OCI-M2 (cell line): ENCODE results near the gene ING4.

ENCODE experiments used
- DNase-seq: peaks from one replicate; lab custom pipeline; 2025; ENCODE audit not compliant: unreplicated experiment; lab: John Stamatoyannopoulos, UW

The ING4 gene

DNA sequence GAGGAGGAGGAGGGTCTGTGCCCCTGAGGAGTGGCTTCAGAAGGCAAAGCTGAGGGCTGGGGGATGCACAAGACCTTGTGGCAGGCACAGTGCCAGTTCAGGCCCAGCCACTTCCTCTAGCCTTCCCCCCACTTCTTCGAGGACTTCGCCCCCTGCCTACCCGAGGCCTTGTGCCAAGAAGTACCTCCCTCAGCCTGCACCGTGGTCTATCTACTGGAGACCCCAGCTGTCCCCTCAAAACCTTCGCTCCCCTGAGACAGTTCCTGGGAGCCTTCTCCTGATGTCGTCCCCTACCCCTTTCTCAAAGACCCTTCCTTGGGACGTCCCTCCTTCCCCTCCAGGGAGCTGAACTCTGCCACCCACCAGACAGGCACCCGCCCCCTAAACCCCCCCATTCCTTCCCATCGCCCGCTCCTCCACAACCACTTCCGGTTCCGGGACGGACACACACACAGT is 25.7 kb upstream of the ING4 start:
- no peak for DNase-seq

DNA sequence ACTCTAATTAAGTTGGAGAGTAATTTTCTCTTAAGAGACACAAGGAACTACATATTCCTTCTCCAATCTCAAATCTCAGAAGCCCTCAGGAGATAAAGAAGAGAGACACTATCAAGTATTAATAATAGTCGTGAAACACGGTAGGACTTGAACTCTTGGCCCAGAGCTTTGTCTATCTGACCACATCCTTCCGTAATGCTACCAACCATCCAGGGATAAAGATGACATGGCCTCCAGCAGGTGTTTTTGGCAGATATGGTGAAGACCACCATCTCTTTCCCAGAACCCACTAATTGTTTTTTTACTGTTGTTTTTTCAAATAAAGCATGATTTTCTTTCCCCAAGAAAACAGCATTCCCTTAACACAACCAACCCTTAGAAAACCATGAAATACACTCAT is 22.9 kb upstream of the ING4 start:
- no peak for DNase-seq

- no peak for DNase-seq
These were observed 21.7 kb upstream of the ING4 start for GRCh38 chr12:6684609-6685008.

DNA sequence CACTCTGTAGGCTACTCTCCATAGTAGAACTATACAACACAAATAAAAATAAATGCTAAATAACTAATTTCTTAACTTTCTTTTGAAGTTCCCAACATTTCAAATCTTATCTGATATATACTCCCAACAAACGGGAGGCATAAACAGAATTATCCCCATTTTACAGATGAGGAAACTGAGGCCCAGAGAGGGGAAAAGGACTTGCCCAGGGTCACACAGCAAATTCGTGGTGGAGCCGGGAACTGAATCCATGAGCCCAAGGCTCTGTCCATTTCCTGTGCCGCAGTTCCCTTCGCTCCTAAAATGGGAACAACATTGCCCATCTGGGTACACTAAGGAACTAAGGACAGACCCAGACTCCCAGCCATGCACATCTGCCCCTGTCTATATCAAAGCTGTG is 14.0 kb upstream of the ING4 start:
- DNase-seq: no peak

DNA sequence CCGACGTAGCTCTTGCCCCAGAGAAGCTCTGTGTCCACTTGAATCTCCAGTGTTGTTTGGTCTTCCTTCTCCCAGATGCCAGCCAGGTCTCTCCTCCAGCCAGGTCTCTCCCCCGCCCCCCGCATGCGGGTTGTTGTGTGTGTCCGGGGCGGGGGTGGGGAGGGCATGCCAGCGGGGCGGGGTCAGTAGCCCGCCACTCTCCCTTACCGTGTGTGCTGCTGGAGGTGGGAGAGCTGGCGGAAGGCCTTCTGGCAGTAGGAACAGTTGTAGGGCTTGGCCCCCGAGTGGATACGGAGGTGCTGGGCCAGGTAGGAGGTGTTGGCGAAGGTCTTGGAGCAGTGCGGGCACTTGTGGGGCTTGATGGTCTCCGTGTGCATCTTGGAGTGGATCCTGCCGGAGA is 9.2 kb upstream of the ING4 start:
- DNase-seq: no peak

DNA sequence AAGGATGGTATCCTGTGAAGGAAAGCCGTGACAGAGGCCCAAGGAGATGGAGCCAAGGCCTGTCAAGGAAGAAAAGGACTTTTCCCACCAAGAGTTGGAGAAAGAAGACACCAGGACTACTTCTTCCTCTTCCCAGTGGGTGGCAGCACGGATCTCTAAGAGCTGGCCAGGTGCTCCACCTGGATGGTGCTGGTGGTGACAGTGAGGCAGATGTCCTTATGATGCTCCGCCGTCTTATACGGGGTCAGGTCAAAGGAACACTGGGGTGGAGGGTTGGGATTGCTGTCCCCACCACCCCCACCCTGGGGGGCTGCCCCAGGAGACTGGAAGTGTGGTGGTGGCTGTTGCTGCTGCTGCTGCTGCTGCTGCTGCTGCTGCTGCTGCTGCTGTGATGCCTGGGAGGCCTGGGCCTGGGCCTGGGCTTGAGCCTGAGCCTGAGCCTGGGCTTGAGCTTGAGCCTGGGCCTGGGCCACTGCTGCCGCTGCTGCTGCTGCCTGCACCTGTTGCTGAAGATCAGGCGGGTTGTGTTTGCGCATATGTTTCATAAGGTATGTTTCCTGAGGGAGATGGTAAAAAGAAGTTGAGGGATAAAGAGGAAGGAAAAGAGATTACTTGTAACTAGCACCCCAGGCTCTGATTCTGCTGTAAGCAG is 4.8 kb upstream of the ING4 start:
- DNase-seq: no peak

GRCh38 chr12:6666211-6666610 is 3.3 kb upstream of the ING4 start:
- DNase-seq: no peak

DNA sequence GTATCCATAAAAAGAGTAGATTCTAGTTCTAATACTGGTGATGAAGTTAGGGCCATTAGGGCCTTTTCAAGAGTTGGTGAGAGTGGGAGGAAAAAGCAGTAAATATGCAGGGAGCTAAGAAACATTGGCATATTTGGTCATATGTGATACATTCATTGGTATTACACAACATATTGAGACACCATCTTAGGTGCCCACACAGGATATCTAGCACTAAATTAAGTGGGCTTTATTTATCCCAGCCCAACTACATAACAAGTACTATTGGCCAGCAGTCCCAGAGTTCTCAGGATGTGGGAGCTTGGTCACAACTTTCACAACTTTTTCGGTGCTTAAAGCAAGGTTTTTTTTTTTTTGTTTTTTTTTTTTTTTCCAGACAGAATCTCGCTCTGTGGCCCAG is 2.0 kb upstream of the ING4 start:
- DNase-seq: no peak

DNA sequence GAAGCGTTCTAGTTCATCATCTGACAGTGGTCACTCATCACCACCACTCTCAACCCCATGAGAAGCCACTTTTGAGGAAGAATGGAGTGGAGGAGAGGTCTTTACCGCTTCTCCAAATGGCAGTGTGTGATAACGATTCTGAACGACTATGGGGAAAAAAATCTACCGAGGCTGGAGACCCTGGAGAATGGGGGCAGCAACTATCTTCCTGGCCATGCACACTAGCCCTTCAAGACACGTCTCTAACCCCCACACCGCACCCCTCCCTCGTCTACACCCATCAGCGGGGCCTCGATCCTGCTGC is 365 bp downstream of the ING4 start:
- DNase-seq: no peak

DNA sequence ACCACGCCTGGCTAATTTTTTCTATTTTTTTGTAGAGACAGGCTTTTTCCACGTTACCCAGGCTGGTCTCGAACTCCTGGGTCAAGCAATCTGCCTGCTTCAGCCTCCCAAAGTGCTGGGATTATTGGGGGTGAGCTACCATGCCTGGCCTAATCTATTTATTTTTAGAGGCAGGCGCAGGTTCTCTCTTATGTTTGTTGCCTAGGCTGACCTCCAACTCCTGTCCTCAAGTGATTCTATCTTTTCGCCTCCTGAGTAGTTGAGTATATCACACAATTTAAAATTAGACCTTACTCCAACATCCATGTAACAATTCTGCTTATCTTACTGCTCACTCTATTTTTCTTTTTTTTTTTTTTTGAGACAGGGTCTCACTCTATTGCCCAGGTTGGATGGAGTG is 8.9 kb downstream of the ING4 start:
- DNase-seq: no peak

DNA sequence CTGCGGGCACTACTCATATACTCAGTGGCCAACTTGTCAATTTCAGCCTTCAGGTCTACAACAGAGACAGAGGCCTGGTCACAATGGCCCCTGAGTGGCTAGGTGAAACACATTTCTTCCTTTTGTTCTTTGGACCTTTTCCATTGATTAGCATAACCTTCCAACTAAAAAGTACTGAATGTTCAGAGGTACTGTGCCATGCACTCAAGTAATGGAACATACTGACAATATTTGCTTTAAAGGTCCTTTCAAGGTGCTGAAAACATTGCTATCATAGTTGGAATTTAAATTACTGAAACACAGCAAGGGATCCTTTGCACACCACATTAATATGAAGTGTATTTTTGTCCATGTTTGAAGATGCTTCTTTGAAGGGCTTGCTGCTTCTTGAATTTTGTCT is 9.6 kb downstream of the ING4 start:
- no peak for DNase-seq

DNA sequence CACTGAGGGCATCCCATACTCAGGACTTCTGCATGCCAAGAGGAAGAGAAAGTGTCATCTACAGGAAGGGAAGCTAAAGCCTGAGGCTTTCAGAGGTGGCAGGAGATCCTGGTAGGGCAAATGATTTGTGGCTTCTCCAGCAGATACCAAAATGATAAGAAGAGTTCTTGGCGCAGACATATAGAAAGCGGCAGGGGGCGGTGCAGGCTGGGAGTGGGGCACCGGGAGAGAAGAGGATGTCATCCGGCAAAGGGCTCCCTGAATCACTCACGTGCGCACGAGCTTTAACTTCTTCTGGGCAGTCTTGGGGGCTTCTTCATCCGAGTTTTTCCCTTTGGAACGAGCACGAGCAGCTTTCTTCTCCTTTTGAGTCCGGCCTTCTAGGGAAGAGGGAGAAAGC is 10.5 kb downstream of the ING4 start:
- DNase-seq: no peak

- DNase-seq: no peak
These were observed 12.1 kb downstream of the ING4 start for GRCh38 chr12:6650832-6651231.

GRCh38 chr12:6647083-6647604 is 15.8 kb downstream of the ING4 start, which contains the start of gene ACRBP:
Gene ACRBP (minus strand): TSS chr12:6647432. CDS start chr12:6647366, 66 bp downstream.
- DNase-seq: no peak

DNA sequence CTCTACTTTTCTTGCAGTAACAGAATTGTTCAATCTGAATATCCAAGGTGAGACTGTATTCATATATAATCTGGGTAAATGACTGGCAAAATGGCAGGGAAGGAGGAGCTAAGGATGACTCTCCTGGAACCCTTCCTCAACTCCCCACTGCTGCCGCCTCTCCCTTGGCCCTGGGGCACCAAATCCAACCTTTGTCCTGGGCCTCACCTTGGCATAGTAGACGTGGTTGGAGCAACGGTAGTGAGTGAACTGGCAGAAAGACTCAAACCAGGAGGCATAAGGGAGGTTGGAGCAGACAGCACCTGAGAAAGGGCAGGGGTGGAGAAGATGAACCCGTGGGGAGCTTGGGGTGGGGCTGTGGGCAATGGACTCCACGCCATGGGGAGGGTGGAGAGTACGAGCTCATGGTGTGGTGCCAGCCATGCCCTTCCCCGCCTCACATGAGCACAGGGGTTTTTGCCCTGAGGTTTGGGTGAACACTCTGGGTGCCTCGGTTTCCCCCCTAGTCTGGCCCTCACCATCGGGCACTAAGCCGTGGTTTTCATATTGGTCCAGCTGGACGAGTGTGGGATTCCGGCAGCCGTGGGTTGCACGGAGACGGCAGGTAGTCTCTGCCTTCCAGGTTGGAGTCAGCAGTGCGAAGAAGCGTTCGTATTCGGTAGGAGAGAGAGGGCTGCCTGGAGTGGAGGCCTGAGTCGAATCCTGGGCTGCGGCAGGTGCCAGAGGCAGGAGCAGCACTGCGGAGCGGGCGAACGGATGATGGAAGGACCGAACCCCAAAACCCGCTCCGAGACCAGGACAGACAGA is 16.4 kb downstream of the ING4 start:
- DNase-seq: no peak

DNA sequence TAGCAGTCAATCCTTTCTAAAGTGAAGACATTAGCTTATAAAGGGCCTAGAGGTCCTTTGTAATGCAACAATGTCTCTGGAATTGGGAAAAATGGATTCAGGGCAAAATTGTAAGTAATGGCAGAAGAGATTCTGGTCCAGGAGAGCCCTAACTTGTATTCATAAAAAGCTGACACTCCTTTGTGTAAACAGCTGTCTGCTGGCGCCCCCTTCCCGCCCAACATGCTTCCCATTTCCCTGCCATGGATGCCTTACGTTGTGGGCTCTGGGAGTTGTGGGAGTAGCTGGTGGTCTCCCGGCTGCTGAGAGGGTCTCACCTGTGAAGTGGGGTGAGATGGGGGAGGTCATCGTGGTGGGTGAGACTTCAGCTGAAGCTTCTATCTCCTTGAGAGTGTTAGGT is 18.0 kb downstream of the ING4 start:
- no peak for DNase-seq

DNA sequence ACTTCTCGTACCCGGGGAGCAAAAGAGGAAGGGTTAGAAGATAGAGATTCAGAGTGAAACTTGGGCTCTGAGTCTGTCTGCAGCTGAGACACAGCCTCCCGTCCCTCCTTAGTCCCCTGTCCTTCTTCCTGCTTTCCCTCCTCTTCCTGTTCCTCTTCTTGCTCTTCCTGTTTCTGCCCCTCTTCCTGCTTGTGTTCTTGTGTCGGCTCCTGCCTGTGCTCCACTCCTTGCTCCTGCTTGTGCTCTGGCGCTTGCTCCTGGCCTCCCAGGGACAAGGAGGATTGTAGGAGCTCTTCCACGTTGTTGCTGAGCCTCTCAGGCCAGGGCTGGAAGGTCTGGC is 18.7 kb downstream of the ING4 start:
- DNase-seq: no peak

GRCh38 chr12:6643569-6644256 is 19.2 kb downstream of the ING4 start:
- no peak for DNase-seq

GRCh38 chr12:6641131-6641530 is 21.8 kb downstream of the ING4 start:
- DNase-seq: no peak

GRCh38 chr12:6640497-6640896 is 22.4 kb downstream of the ING4 start:
- DNase-seq: no peak

DNA sequence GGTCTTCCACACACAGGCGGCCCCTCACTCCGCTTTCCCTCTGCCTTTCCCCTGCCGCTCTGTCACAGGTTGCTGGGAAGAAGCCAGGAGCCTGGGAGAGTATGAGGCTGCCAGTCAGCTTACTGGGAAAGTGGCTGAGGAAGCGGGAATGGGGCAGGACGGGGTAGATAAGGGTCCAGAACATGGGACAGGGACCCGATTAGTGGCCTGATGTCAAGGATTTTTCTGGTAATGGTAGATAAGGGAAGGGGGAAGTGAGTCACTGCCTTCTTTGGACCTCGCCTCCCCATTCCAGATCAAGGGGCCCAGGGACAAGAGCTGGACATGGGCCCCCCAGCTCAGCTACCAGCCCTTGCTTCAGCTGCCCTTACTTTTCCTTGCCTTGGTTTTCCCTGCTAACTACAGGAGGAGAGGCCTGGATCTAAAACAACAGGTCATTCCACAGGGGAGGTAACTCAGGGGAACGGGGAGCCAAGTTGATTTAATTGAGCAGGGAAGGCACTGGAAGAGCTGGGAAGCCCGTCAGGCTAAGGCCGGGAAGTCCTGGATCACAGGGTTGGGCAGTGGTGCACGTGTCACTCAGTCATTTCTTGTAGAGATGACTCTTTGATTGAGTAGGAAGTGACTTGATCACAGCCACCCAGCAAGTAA is 23.6 kb downstream of the ING4 start:
- DNase-seq: no peak

- DNase-seq: no peak
These were observed 24.6 kb downstream of the ING4 start for GRCh38 chr12:6638305-6638704.
